ENCODE data around the gene ARMC12.

The ARMC12 gene

GRCh38 chr6:35735452-35735851, 1.4 kb upstream of the ARMC12 start:
- no peak for DNase-seq (ENCODE audit: low spot score)

- DNase-seq (ENCODE audit: low spot score), result no peak
These were observed 458 bp upstream of the ARMC12 start for GRCh38 chr6:35736253-35736894.

- DNase-seq (ENCODE audit: low spot score), result no peak
These were observed 780 bp downstream of the ARMC12 start for GRCh38 chr6:35737413-35738211.

DNA sequence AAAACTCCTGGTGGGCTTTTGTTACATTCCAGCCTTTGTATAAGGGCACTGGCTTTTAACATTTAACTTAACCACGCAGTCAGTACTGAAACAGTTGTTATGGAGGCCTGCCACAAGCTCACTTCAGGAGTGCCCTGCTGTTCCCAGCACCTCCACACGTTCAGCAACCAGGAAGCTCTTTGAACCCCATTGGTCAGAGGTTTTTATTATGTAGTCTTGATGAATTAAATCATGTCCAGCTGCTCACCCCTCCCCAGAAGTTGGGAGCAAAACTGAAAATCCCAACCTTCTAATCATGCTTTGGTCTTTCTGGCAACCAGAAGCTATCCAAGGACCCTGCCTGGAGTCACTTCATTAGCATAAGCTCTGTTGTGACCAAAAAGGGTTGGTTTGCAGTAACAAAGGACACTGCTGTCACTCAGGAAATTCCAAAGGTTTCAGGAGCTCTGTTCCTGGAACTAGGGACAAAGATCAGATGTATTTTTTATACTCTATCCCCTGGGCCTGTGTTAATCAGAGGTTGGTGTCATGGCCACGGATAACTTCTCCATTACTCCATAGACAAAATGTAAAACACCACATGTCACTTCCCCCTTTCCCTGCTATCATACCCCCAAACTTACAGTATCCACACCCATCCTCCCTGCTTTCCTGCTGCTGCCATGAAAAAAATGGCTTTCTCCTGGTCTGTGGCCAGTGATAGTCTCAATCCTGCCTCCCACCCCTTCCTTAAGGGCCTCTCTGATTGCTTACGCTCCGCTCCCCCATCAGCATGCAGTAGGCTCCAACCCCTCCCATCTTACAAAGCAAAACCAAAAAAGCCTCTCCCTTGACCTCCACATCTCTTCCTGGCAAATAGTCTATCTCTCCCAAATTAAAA, 3.1 kb downstream of the ARMC12 start:
- no peak for DNase-seq (ENCODE audit: low spot score)

- DNase-seq (ENCODE audit: low spot score), result no peak
These were observed 6.0 kb downstream of the ARMC12 start for GRCh38 chr6:35742842-35743241.

DNA sequence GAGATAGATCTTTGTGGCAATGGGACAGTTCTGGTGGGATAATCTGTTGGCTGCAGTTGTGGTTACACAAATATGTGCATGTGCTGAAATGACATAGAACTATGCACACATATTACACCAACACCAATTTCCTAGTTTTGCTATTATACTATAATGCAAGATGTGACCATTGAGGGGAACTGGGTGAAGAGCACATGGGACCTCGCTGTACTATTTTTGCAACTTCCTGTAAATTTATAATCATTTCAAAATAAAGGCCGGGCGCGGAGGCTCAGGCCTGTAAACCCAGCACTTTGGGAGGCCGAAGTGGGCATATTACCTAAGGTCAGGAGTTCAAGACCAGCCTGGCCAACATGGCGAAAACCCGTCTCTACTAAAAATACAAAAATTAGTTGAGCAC, 8.7 kb downstream of the ARMC12 start:
- no peak for DNase-seq (ENCODE audit: low spot score)

DNA sequence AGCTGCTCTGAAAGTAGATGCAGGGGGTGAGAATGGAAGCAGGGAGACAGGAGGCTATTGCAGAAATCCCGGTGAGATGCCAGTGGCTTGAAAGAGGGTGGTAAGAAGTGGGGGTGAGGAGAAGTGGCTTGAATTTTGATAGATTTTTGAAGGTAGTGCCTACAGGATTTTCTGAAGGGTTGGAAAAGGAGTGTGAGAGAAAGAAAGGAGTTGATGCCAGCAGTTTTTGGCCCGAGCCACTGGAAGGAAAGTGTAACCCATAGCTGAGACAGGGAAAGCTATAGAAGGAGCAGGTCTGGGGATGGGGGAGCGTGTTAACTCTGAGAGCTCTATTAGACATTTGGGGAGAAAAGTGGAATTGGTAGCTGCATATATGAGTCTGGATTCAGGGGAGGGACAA, 9.7 kb downstream of the ARMC12 start:
- DNase-seq (ENCODE audit: low spot score), result no peak

DNA sequence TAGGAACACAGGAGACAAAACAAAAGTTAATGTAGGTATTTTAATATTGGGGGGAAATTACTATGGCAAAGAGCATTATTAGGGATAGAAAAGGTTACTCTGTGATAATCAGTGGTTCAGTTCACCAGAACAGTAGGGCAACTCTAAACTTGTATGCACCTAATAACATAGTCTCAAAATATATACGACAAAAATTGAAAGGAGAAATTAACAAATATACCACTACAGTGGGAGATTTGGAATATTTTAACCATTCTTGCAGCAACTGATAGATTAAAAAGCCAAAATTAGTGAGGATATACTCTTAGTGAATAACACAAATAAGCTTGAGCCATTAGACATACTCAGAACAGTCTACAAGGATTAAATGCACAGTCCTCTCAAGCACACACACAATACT, 11.0 kb downstream of the ARMC12 start:
- no peak for DNase-seq (ENCODE audit: low spot score)

DNA sequence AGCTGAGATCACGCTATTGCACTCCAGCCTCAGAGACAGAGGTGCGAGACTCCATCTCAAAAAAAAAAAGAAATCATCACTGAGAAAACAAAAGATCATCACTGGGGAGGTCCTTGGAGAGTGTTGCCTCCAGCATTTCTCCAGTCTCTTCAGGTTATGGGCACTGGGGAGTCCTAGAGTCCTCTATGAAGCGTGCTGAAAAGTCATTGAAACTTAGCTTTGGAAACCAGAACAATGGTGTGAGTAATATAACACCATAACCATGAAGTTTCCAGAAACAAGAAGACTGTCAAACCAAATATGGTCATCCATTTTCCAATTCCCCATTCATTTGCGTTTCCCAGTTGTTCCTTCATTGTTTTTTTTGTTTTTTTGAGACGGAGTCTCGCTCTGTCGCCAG, 13.7 kb downstream of the ARMC12 start:
- DNase-seq (ENCODE audit: low spot score), result no peak

- DNase-seq (ENCODE audit: low spot score), result no peak
These were observed 14.8 kb downstream of the ARMC12 start for GRCh38 chr6:35751594-35751993.

GRCh38 chr6:35752330-35752729, 15.5 kb downstream of the ARMC12 start:
- no peak for DNase-seq (ENCODE audit: low spot score)

GRCh38 chr6:35754452-35755277, 17.8 kb downstream of the ARMC12 start:
- DNase-seq (ENCODE audit: low spot score), result no peak

- no peak for DNase-seq (ENCODE audit: low spot score)
These were observed 18.6 kb downstream of the ARMC12 start for GRCh38 chr6:35755278-35755924.

DNA sequence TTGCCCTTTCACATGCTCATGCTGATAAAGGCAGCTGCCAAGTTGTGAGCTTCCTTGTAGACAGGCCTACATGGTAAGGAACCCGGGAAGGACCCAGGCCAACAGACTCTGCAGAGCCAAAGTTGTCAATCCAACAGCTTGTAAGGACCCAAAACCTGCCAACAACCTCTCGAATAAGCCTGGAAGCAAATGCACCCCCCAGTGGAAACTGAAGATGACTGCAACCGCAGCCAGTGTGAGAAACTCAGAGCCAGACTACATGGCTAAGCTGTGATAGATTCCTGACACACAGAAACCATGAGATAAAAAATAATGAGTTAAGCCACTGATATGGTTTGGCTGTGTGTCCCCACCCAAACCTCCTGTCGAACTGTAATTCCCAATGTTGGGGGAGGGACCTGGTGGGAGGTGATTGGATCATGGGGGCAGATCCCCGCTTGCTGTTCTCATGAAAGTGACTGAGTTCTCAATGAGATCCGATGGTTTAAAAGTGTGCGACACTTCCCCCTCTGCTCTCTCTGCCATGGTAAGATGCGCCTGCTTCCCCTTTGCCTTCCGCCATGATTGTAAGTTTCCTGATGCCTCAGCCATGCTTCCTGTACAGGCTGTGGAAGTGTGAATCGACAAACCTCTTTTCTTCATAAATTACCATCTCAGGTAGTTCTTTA, 20.8 kb downstream of the ARMC12 start:
- DNase-seq (ENCODE audit: low spot score), result no peak

GRCh38 chr6:35759426-35759825, 22.6 kb downstream of the ARMC12 start:
- DNase-seq (ENCODE audit: low spot score), result no peak

DNA sequence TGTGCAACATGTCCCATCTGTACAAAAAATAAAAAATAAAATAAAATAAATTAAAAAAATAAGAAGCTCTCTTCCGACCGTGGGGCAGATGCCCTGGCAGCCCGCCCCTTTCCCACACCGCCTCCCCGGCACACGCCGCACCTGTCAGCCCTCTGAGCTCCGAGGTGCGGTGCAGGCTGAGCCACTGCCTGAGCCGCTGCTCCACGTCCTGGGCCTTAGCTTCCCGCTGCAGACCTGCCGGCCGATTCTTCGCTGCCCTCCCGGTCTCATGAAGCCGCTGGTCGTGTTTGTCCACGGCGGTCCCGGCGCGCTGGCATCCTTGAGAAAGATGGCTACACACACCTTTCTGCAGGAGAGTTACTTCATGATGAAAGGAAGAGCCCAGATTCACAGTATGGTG, 28.9 kb downstream of the ARMC12 start:
- no peak for DNase-seq (ENCODE audit: low spot score)

- no peak for DNase-seq (ENCODE audit: low spot score)
These were observed 32.4 kb downstream of the ARMC12 start for GRCh38 chr6:35769211-35769610.

DNA sequence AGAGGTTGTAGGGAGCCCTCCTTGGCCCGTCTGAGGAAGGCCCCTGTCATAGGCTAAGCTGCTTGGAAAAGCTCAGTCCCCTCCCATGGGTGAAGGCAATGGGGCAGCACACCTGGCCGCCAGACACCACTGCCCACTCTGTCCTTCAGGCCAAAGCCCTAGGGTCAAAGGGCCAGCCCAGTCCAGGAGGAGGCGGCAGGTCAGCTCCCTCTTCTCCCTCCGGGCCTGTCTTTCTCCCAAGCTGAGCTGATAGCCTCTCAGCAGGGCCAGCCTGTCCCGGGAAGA, 34.5 kb downstream of the ARMC12 start:
- DNase-seq (ENCODE audit: low spot score), result no peak

- no peak for DNase-seq (ENCODE audit: low spot score)
These were observed 37.4 kb downstream of the ARMC12 start for GRCh38 chr6:35774116-35774794.

DNA sequence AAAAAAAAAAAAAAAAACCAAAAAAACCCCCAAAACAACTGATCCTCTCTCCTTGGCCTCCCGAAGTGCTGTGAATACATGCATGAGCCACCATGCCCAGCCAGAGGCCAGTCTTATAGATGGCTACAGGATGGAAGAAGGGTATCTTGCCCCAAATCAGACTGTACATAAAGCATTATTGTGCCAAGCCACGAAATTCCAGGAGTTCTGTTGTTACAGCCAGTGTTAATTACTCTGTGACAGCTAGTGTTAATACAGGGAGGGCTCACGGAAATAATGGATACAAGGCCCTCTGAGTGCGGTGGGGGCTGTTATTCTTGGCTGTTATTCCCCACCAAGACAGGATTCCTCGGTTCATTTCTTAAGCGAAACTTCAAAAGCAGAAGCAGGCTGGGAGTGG, 38.2 kb downstream of the ARMC12 start:
- DNase-seq (ENCODE audit: low spot score), result no peak
